Colonic mucosa (tissue), 4 donors: ENCODE measurements around the gene TNFAIP8L1. TPM values are rescaled to one million over a fixed set of nuclear protein-coding genes. Genes with fewer than 3 reads are reported as not detected.

Experiments
- DNase-seq: peaks from one replicate; pipeline ENCODE4 v3.0.0-alpha.2; 2020
- H3K27ac ChIP-seq: fragments of 200-600 bp; one replicate; pipeline ENCODE4 v1.8.0; 2021
- H3K27me3 ChIP-seq: fragments of 200-600 bp; one replicate; pipeline ENCODE4 v1.8.0; 2021
- H3K36me3 ChIP-seq: fragments of 200-600 bp; one replicate; pipeline ENCODE4 v1.8.0; 2021
- H3K4me1 ChIP-seq: fragments of 200-600 bp; one replicate; pipeline ENCODE4 v1.8.0; 2021; ENCODE audit warnings: mild to moderate bottlenecking
- H3K4me3 ChIP-seq: fragments of 200-600 bp; one replicate; pipeline ENCODE4 v1.8.0; 2021
- H3K9ac ChIP-seq, 2 donors: one replicate each; pipeline ENCODE4 v1.7.0; 2013; ENCODE audit warnings: control low read depth in 2 of 2, low read depth in 2 of 2, low read length in 2 of 2
- H3K9me3 ChIP-seq: fragments of 200-600 bp; one replicate; pipeline ENCODE4 v1.8.0; 2021
- intact Hi-C: fragments of 100-400 bp; cut with DNase I; formaldehyde crosslinking; loops from one replicate; pipeline ENCODE4 v1.14.1; 2022
- total RNA-seq, 2 donors: library from RNA; stranded (reverse); fragmentation: NEBNext Ultra II Directional in 1 of 2; extraction: Animal tissue kit (Norgen Biotek cat#: 25700) in 1 of 2; gene quantifications; one replicate each; pipeline ENCODE4 v1.2.1, GENCODE V29; 2021
- TF ChIP-seq, protein P1 (sequence below): fragments of 200-600 bp; IDR thresholded peaks from one replicate; pipeline ENCODE4 v1.8.0; 2022; ENCODE audit warnings: antibody characterized with exemption, mild to moderate bottlenecking
- donor health status: healthy.
- donor health status: DM: no; HTN: no; CAD: no.
- donor health status: DM: no; HTN: no; CAD: no.

Gene TNFAIP8L1
- total RNA-seq, 2 donors from 2014 or later: 14.2 to 24.1 TPM

DNA sequence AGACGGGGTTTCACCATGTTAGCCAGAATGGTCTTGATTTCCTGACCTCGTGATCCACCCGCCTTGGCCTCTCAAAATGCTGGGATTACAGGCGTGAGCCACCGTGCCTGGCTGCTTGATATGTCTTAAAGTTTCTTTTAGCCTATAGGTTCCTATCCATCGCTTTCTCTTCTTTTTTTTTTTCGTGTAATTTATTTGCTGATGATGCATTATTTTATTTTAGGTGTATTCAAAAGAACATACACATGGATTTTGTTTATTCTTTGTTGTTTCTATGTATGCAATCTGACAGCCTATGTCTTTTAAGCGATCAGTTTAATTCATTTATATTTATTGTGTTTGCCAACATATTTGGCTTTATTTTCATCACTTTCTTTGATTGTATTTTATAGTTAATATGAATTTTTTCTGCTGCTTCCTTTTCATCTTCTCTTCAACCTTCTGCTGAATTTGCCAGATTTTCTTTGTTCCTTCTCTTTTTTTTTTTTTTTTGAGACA lies 26.0 kb upstream of the TNFAIP8L1 start:
- H3K27ac ChIP-seq: no peak overlapping the region
- TF ChIP-seq, protein P1, sequence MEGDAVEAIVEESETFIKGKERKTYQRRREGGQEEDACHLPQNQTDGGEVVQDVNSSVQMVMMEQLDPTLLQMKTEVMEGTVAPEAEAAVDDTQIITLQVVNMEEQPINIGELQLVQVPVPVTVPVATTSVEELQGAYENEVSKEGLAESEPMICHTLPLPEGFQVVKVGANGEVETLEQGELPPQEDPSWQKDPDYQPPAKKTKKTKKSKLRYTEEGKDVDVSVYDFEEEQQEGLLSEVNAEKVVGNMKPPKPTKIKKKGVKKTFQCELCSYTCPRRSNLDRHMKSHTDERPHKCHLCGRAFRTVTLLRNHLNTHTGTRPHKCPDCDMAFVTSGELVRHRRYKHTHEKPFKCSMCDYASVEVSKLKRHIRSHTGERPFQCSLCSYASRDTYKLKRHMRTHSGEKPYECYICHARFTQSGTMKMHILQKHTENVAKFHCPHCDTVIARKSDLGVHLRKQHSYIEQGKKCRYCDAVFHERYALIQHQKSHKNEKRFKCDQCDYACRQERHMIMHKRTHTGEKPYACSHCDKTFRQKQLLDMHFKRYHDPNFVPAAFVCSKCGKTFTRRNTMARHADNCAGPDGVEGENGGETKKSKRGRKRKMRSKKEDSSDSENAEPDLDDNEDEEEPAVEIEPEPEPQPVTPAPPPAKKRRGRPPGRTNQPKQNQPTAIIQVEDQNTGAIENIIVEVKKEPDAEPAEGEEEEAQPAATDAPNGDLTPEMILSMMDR: no peak
- no peak overlapping the region for H3K4me3 ChIP-seq
- no peak for DNase-seq
- H3K9ac ChIP-seq: no peak overlapping the region
- no peaks in the 10 kb centered on the region for H3K36me3 ChIP-seq
- no peaks in the 10 kb centered on the region for H3K4me1 ChIP-seq
- no peaks in the 10 kb centered on the region for H3K27me3 ChIP-seq
- no peaks in the 10 kb centered on the region for H3K9me3 ChIP-seq
- intact Hi-C loops: no loop called here

DNA sequence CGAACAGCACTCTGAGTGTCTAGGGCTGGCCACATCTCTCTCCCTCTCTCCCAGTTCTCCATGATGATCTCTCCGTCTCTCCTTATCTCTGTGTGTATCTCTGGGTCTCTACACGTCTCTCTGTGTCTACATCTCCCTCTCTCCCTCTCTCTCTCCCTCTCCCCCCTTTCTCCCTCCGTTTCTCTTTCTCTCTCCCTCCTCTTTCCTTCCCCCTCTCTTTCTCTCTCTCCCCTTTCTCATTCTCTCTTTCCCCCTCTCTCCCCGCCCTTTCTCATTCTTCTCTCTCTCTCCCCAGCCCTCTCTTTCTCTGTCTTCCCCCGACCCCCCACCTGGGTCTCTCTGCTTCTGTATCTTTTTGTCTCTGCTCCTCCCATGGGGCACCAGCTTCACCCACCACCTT lies 21.3 kb upstream of the TNFAIP8L1 start:
- Histone ChIP-seq H3K36me3 (no peaks in the 10 kb centered on the region), H3K9me3 (no peaks in the 10 kb centered on the region), H3K9ac (no peak overlapping the region), H3K4me3 (no peak overlapping the region), H3K27me3 (no peaks in the 10 kb centered on the region), H3K4me1 (no peaks in the 10 kb centered on the region), H3K27ac (no peak overlapping the region)
- intact Hi-C loops: no loop called here
- TF ChIP-seq, protein P1: no peak
- DNase-seq: no peak

DNA sequence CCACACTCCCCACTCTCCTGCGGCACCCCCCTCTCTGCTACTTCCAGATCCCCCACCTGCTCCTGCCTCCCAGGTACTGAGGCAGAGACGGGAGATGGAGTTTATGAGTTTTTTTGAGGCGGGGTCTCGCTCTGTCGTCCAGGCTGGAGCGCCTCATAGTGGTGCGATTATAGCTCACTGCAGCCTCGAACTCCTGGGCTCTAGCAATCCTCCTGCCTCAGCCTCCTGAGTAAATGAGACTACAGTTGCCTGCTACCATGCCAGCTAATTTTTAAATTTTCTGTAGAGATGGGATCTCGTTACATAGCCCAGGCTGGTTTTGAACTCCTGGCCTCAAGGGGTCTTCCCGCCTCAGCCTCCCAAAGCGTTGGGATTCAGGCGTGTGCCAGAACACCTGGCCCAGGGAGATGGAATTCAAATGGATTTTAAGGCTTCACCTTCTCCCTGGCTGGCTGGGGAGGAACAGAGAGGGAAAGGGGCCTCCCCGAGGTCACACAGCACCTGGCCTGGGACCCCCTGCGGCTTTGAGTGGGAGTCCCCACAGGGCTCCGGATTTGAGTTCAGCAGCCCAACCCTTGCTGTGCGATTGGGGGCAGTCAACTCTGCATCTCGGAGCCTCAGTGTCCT lies 19.5 kb upstream of the TNFAIP8L1 start:
- TF ChIP-seq, protein P1: no peak
- Histone ChIP-seq H3K9me3 (no peaks in the 10 kb centered on the region), H3K9ac (no peak overlapping the region), H3K27me3 (no peaks in the 10 kb centered on the region), H3K4me3 (no peak overlapping the region), H3K36me3 (no peaks in the 10 kb centered on the region), H3K27ac (no peak overlapping the region), H3K4me1 (no peaks in the 10 kb centered on the region)
- intact Hi-C loops: no loop called here
- DNase-seq: no peak

DNA sequence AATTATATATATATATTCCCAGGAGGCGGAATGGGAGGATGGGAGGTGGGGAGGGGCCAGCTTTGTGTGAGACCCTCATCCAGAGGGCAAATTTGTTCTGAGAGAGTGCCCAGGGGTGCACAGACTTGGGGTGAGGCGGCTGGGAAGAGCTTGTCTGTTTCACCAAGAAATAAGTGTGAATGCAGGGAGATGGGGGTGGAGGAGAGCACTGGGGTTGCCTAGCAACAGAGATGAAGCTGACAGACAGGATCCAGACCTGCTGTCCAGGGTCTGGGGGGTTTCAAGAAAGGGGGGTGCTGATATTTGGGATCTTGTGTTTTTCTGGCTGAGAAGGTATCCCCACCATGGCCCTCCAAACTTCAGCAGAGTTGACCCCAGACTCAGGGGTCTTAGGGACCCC lies 18.6 kb upstream of the TNFAIP8L1 start:
- Histone ChIP-seq H3K27me3 (no peaks in the 10 kb centered on the region), H3K36me3 (no peaks in the 10 kb centered on the region), H3K9ac (no peak overlapping the region), H3K4me3 (no peak overlapping the region), H3K27ac (no peak overlapping the region), H3K4me1 (no peaks in the 10 kb centered on the region), H3K9me3 (no peaks in the 10 kb centered on the region)
- DNase-seq: no peak
- TF ChIP-seq, protein P1: no peak
- intact Hi-C loops: no loop called here

DNA sequence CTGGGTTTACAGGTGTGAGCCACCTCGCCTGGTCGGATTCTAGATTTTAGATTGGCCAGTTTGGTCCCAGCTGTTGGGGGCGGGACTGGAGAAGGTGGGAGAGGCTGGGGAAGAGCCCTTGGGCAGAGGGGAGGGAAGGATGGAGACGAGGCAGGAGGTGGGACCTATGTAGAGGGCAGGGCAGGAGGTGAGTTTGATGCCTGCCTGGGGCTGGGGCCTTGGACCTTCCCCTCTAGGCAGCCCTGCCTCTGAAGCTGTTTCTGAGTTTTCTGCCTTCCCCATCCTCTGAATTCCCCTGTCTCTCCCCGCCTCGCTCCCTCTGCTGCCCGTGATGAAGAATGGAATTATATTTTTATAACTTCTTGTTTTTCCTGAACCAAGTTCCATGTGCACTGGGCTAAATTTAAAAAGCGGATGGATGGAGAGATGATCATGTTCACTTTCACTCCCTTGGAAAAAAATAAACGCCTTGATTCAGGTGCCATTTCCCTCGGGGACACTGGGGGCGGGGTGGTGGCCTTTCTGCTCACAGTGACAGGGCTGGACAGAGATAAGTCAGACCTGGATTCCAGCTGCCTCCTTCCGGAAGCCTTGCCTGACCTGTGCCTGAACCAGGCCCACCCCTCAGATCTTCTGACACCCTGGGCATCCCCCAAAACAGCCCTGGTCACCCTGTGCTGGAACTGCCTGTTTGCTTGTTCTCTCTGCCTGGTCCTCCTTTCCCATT lies 16.5 kb upstream of the TNFAIP8L1 start:
- DNase-seq: no peak
- Histone ChIP-seq H3K27ac (no peak overlapping the region), H3K9ac (no peak overlapping the region), H3K27me3 (no peaks in the 10 kb centered on the region), H3K9me3 (no peaks in the 10 kb centered on the region), H3K36me3 (no peaks in the 10 kb centered on the region), H3K4me1 (no peaks in the 10 kb centered on the region), H3K4me3 (no peak overlapping the region)
- TF ChIP-seq, protein P1: no peak
- intact Hi-C loops: no loop called here
